Stimulated activated CD4-positive, alpha-beta T cell treated with anti-CD3 and anti-CD28 coated beads, TNF-alpha, amount 100 ng/mL, for 48 hours (primary cell): Measurements from ENCODE around the gene CGB3.
A peak's percentile ranks its signal among the peaks of the same experiment; 100 is the strongest.
"Not testable (repeated sequence)": the region's sequence is repeated elsewhere in the genome, so short reads cannot be mapped to it uniquely, and the experiment has no call there.

Experiments used
- DNase-seq, 3 donors: peaks; one replicate each; pipeline ENCODE4 v3.0.0-alpha.2; 2020; ENCODE audit warnings: low read depth in 3 of 3

Gene CGB3

DNA sequence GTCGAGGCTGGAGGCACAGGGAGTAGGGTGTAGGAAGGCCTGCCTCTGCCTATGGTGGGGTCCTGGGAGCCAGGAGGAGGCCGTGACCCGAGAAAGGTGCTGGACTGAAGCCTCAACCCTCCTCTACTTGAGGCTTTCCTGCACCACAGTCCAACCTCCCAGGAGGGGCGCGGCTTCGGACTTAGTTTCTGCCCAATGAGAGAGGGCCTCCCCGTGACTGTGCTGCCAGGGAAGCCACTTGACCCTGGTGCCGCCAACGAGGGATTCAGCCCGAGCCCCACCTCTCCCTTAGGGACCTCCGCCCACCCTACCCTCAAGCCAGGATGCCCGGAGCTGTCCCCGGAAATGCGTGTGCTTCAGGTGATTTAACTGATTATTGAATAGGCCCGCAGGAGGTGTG lies at the start of gene CGB3:
Gene CGB3, minus strand, starts transcription at position 101 of the 400 bp plus-strand sequence. CDS start 362 bp downstream, outside the sequence.
- DNase-seq = not testable (repeated sequence)

DNA sequence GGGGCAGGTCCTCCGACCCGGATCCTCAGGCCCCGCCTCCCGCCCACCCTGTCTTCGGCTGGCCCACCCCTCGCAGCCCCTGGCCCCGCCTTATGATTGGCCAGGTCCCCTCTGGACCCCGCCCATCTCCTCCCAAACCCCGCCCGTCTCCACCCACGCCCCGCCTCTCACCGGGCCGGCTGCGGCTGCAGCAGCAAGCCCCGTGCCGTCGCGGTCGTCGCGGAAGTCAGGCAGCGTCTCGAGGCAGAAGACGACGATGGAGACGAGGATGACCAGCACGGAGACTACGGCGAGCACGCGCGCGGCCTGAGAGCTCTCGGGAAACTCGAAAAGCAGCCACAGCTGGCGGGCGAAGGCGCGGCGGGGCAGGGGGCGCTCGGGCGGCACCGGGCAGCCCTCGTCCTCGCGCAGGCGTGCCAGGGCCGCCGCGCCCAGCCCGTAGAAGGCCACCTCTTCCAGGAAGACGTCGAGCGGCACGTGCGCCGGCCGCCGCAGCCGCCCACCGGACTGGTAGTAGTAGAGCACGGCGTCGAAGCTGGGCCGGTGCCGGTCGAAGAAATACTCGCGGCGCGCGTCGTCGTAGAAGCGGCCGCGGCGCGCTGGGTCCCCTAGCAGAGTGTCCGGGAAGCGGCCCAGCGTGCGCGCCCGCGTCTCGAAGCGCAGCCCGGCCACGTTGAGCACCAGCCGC lies 47.9 kb upstream of the CGB3 start:
- DNase-seq = no peak

DNA sequence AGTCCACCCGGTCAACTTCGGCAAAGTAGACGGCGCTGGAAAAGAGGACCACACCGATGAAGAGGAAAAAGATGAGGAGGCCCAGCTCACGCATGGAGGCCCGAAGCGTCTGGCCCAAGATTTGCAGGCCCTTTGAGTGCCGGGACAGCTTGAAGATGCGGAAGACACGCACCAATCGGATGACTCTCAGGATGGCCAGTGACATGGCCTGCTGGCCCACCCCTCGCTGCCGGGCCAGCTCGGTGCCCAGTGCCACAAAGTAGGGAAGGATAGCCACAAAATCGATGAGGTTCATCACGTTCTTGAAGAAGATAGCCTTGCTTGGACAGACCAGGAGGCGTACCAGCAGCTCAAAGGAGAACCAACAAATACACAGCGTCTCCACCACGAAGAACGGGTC lies 46.3 kb upstream of the CGB3 start:
- no peak for DNase-seq

GRCh38 chr19:49069026-49069425 lies 44.9 kb upstream of the CGB3 start:
- DNase-seq = no peak

- no peak for DNase-seq
Measured at GRCh38 chr19:49067554-49067953, 43.4 kb upstream of the CGB3 start.

GRCh38 chr19:49065905-49066512 lies 41.9 kb upstream of the CGB3 start:
- no peak for DNase-seq

DNA sequence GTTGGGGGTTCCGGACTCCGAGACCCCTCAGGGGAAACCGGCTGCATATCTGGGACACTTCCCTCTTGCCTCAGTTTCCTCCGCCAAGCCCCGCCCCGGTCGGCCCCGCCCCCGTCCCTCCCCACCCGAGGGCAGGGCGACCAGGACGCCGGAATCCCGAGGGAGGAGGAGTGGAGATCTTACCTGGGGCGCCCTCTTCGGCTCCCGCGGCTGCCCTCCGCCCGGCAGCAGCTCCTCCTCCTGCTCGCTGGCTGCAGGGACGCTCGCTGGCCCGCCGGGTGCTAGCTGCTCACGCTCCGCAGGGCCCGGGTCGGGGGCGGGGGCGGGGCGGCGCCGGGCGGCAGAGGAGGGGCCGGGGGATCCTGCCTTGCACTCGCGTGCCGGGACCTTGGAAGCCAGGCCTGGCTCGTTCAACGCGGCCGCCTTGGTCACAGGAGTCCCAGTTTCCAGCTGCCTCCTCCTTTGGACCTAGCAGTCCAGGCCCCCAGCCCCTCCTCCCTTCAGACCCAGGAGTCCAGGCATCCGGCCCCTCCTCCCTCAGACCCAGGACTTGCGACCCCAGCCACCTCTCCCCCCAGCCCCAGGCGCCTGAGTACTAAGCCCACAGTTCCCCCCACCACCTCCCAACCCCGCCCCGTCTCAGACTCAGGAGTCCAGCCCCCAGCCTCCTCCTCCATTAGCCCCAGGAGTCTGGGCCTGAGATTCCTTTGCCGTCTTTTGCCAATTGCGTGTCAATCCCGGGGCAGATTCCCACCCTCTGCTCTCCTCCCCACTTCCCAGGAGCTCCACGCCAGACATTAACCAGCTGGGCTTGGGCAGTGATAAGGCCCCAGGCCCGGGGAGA lies 40.9 kb upstream of the CGB3 start, which contains the start of gene NTF4:
Gene NTF4, minus strand, starts transcription at position 51 of the 844 bp plus-strand sequence. CDS start 2,821 bp downstream, outside the sequence.
- DNase-seq = no peak

GRCh38 chr19:49064029-49064629 lies 40.0 kb upstream of the CGB3 start:
- DNase-seq = no peak

DNA sequence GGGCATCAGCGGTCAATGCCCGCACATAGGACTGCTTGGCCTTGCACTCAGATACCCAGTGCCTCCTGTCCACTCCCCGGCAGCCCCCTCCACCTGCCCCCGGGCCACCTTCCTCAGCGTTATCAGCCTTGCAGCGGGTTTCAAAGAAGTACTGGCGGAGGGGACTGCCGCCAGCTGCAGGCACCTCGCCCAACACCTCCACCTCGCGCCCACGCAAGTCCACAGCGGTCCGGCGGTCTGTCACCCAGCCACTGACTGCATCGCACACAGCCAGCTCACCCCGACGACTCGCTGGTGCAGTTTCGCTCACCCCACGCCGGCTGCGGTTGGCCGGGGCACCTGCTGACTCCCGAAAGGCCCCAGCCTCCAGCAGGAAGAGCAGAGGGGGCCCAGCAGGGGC lies 37.3 kb upstream of the CGB3 start:
- no peak for DNase-seq

DNA sequence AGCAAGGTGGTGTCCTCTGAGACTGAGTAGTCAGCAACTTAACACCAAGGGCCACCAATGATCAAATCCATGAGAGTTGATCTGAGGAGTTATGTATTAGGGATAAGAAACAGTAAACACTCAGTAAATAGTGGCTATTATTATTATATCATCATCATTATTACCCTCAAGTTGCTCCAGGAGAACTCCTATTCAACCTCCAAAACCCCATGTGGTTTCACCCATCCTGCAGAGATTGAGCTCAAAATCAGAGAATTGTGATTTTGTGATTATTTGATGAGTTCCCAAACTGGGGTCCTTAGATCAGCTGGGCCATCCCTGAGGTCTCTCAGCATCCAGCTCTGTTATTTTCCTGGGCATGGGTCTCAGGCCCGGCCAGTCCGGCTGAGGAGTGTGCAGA lies 36.9 kb upstream of the CGB3 start:
- no peak for DNase-seq

DNA sequence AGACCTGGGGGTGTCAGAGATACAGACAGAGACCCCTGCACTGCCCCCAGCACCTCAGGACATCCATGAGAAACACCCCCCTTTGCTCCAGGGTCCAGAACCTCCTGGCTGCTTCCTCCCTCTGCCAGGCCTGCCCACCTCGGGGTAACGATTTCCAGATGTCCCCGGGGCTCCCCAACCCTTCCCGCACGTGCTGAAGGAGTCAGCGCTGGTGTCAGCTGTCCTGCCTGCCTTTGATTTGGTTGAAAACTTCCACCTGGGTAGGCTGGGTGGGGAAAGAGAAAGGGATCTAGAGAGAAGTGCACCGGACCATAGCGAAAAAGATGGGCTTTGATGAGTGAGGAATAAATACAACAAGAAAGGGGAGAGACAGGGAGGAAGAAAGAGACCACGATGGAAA lies 34.9 kb upstream of the CGB3 start:
- DNase-seq = no peak

DNA sequence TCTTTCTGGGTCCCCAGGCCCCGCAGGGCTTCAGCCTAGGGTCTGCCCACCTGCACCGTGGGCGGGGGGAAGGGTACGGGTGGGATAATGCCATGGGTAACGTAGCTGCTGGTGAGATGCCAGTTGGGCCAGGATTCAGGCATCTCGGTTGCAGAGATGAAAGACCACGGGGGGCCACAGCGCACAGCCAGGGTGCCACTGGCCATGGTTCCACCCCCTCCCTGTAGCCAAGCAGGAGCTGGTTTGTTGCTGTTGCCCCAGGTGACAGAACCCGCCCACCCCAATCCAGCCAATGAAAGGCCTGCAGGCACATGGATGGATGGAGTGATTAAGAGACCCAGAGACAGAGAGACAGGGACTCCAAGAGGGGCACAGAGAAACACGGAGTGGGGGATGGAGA lies 34.4 kb upstream of the CGB3 start:
- DNase-seq = peak in 1 of 3 donors; percentile 27

DNA sequence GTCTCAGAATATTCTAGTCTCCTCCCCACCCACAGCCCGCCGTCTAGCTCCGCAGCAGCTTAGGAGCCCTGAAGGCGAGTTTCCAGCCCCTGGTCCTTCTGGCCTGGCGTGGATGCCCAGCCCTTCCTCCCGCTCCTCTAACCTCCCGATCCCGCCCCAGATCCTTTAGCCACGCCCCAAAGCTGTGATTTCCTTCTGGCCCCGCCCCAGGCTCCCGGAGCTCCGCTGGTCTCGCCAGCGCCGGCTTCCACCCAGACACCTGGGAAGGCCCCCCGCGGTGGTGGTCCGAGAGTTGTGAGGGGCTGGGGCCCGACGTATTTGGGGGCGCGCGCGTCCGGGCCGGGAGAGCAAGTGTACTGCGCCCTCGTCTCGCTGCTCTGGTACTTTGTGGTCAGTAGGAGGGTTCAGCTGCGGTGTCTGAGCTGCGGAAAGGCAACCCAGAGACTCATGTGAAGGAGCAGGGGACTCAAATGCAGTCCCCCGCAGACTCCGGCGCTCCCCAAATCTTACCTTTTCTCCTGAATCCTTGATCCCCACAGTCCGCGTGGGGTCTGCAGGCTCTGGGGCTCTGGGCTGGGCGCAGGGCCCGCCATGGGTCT lies 33.6 kb upstream of the CGB3 start, which contains the start of gene CGB7:
Gene CGB7, minus strand, starts transcription at position 114 of the 599 bp plus-strand sequence. CDS start 2,374 bp downstream, outside the sequence.
- peak in 2 of 3 donors; percentile 33 to 36 for DNase-seq

- DNase-seq = not testable (repeated sequence)
Measured at GRCh38 chr19:49056902-49057596, 32.9 kb upstream of the CGB3 start.

GRCh38 chr19:49056101-49056901 lies 32.2 kb upstream of the CGB3 start:
- DNase-seq = peak in 2 of 3 donors; percentile 19 to 28

- not testable (repeated sequence) for DNase-seq
Measured at GRCh38 chr19:49050376-49051033, 26.4 kb upstream of the CGB3 start.

- not testable (repeated sequence) for DNase-seq
Measured at GRCh38 chr19:49049834-49050233, 25.7 kb upstream of the CGB3 start.

DNA sequence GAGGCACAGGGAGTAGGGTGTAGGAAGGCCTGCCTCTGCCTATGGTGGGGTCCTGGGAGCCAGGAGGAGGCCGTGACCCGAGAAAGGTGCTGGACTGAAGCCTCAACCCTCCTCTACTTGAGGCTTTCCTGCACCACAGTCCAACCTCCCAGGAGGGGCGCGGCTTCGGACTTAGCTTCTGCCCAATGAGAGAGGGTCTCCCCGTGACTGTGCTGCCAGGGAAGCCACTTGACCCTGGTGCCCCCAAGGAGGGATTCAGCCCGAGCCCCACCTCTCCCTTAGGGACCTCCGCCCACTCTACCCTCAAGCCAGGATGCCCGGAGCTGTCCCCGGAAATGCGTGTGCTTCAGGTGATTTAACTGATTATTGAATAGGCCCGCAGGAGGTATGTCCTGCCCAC lies 24.9 kb upstream of the CGB3 start, which contains the start of gene CGB8:
Gene CGB8, minus strand, starts transcription at position 101 of the 400 bp plus-strand sequence. CDS start 372 bp downstream, outside the sequence.
- not testable (repeated sequence) for DNase-seq

- DNase-seq = not testable (repeated sequence)
Measured at GRCh38 chr19:49043548-49043947, 19.4 kb upstream of the CGB3 start, which contains the start of gene CGB5. TSS of gene CGB5 (plus strand) at chr19:49043848. CDS start at chr19:49044210, 362 bp downstream.
